VCaP (cell line): ENCODE data around the gene PAK6.

Experiments
- H3K27ac ChIP-seq: fragments of 450-650 bp; 2 replicates; pipeline ENCODE4 v1.5.1; 2017
- TF ChIP-seq, protein P1 (sequence below): fragments of 450-650 bp; conservative IDR thresholded peaks from 2 replicates; pipeline ENCODE4 v1.5.1; 2017; ENCODE audit warnings: mild to moderate bottlenecking, moderate library complexity

Gene PAK6

DNA sequence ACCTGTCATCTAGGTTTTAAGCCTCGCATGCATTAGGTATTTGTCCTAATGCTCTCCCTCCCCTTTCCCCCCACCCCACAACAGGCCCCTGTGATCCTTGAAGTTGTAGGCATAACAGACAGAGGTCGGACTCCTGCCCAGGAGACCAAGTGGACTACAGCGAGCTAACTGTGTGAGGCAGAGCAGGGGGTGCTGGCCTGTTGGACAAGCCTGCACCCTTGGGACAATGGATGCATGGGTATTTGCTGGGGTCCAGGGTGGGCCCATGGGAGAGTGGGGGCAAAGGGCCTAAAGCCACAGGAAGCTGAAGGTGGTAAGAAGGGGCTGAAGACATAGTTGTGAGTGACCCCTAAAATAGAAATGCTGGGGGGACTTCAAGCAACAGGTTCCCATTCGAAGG, 66.4 kb downstream of the PAK6 start:
- TF ChIP-seq, protein P1, sequence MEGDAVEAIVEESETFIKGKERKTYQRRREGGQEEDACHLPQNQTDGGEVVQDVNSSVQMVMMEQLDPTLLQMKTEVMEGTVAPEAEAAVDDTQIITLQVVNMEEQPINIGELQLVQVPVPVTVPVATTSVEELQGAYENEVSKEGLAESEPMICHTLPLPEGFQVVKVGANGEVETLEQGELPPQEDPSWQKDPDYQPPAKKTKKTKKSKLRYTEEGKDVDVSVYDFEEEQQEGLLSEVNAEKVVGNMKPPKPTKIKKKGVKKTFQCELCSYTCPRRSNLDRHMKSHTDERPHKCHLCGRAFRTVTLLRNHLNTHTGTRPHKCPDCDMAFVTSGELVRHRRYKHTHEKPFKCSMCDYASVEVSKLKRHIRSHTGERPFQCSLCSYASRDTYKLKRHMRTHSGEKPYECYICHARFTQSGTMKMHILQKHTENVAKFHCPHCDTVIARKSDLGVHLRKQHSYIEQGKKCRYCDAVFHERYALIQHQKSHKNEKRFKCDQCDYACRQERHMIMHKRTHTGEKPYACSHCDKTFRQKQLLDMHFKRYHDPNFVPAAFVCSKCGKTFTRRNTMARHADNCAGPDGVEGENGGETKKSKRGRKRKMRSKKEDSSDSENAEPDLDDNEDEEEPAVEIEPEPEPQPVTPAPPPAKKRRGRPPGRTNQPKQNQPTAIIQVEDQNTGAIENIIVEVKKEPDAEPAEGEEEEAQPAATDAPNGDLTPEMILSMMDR: no peak
- H3K27ac ChIP-seq: no peak overlapping the region

GRCh38 chr15:40306371-40306770, 67.5 kb downstream of the PAK6 start:
- TF ChIP-seq, protein P1: no peak
- no peak overlapping the region for H3K27ac ChIP-seq

- no peak overlapping the region for H3K27ac ChIP-seq
- TF ChIP-seq, protein P1: no peak
Observed at GRCh38 chr15:40306908-40307307, 68.0 kb downstream of the PAK6 start.

GRCh38 chr15:40307421-40308211, 68.8 kb downstream of the PAK6 start, which contains the start of gene PLCB2:
Gene PLCB2 (minus strand): TSS chr15:40307935. CDS start chr15:40307672, 263 bp downstream.
- TF ChIP-seq, protein P1: no peak; the same call in 1 of the 2 replicates
- no peak within 1 kb of the TSS for H3K27ac ChIP-seq

DNA sequence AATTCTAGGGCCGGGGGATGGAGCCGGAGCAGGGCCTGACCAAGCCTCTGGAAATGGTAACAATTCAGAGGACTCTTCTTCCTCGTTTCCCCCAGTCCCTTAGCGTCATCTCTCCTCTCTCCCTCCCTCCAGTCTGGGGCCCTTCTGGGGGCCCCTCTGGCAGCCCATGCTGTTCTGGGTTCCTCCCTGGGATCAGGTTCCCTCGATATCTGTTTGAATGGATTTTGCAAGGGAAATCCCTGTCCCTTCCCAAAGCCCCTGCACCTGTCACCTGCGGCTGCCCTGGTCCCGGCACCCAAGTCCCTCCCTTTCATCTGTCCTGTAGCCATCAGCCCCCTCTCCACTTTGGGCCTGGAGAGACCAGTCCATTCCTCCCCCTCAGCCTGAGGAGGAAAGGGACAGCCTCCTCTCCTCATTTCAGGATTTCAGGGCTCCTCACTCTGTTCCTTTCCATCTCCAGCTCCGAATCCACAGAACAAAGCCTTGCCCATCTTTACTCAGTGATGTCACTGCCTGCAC, 70.5 kb downstream of the PAK6 start:
- H3K27ac ChIP-seq: no peak overlapping the region
- TF ChIP-seq, protein P1: no peak

DNA sequence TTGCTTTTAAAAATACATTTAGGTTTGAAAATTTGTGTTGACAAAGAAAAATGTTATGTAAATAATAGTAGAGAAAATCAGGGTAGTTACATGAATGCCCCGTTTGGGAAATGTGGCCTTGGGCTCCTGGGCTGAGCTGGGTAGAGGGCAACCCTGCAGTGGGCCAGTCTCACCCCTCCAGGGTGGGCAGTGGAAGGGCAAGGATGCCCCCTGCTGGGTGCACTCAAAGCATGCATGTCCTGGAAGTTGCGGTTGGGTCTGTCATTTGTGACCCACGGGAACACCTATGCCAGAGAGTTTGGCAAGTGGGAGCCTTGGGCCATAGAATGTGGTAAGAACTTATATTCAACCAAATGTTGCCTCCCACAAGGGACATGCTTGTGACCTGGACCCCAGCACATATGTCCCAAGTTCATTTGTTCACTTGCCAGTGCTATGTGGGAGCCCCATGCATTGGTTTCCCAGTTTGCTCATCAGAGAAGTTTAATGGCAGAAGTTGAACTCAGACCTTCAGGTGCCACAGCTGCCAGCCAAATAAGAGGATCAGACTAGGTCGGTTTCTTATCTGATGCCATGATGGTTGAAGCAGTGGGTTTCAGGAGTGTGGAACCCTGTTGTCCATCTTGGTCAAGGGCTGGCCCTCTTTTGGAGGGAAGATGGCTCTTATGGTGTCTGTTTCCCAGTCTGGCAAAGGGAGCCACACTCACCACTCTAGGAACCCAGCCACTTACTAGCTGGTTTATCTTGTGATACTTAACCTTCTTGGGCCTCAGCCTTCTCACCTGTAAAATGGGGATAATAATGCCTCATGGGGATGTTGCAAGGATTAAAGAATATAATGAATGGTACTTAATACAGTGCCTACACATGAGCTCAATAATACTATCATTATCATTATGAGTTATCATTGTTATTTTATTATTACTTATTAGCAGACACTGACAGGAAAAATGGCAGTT, 71.4 kb downstream of the PAK6 start:
- H3K27ac ChIP-seq: no peak overlapping the region

More for the DNA sequence above, 71.4 kb downstream of the PAK6 start:
- TF ChIP-seq, protein P1: peak; percentile 86
